Right lobe of liver (tissue), 6 donors: Measurements from ENCODE around the gene TNFAIP8L1. TPM values are rescaled to one million over a fixed set of nuclear protein-coding genes. Genes with fewer than 3 reads are reported as not detected.
A peak's percentile ranks its signal among the peaks of the same experiment; 100 is the strongest.

Experiments
- ATAC-seq, 4 donors: fragments of 200-7000 bp; cut with Tn5 transposase; one replicate each; pipeline ENCODE4 v1.9.1; 2020; ENCODE audit warnings: mild to moderate bottlenecking in 4 of 4, moderate library complexity in 4 of 4
- DNase-seq, 3 donors: peaks; one replicate each; pipeline ENCODE4 v3.0.0-alpha.2; 2020
- H3K27ac ChIP-seq, 3 donors: fragments of 200-600 bp; one replicate each; pipeline ENCODE4 v1.8.0; 2022
- H3K27me3 ChIP-seq, 2 donors: fragments of 200-600 bp; one replicate each; pipeline ENCODE4 v1.8.0; 2022
- H3K36me3 ChIP-seq, 4 donors: fragments of 200-600 bp; sonication (generic) in 1 of 4; one replicate each; pipeline versions ENCODE4 v1.5.1 to v1.8.0; 2017 to 2022; ENCODE audit warnings: control low read depth in 1 of 4
- H3K4me1 ChIP-seq, 4 donors: fragments of 200-600 bp; sonication (generic) in 1 of 4; one replicate each; pipeline versions ENCODE4 v1.5.1 to v1.8.0; 2017 to 2022; ENCODE audit warnings: control low read depth in 1 of 4
- H3K4me3 ChIP-seq, 3 donors: fragments of 200-600 bp; one replicate each; pipeline ENCODE4 v1.8.0; 2022
- H3K9me3 ChIP-seq, 4 donors: fragments of 200-600 bp; sonication (generic) in 1 of 4; one replicate each; pipeline versions ENCODE4 v1.5.1 to v1.8.0; 2017 to 2022; ENCODE audit warnings: control low read depth in 1 of 4
- POLR2A ChIP-seq: fragments of 450-650 bp; IDR thresholded peaks from one replicate; pipeline ENCODE4 v1.6.1; 2017; ENCODE audit warnings: antibody characterized with exemption, mild to moderate bottlenecking
- WGBS: methylation state at CpG from one replicate; pipeline ENCODE4 v1.1.6; 2018; ENCODE audit warnings: low coverage, low lambda C conversion rate; ENCODE audit not compliant: insufficient coverage; ENCODE audit errors: missing lambda C conversion rate; 5-methylcytosine and 5-hydroxymethylcytosine counted together
- intact Hi-C, 2 donors: fragments of 100-400 bp; cut with DNase I; formaldehyde crosslinking; loops; one replicate each; pipeline versions ENCODE4 v1.11.2 to v1.14.1; 2022
- total RNA-seq, 6 experiments: library from RNA; depleted of rRNA in 2 of 6; stranded (reverse); fragments of >200 nt in 2 of 6; fragmentation: NEBNext Ultra II Directional in 3 of 6; extraction: Animal tissue kit (Norgen Biotek cat#: 25700) in 3 of 6; gene quantifications; one replicate each; pipeline versions ENCODE4 v1.1.0 to v1.2.4, GENCODE V29; 2016 to 2023
- TF ChIP-seq, protein P1 (sequence below), 4 donors: fragments of 200-600 bp in 3 of 4; fragments of 450-650 bp in 1 of 4; IDR thresholded peaks; one replicate each; pipeline versions ENCODE4 v1.5.1 to v1.8.0; 2016 to 2022; ENCODE audit warnings: antibody characterized with exemption in 4 of 4, mild to moderate bottlenecking in 2 of 4
- donor health status: DM: no; HTN: yes; CAD: no.
- donor health status: DM: no; HTN: no; CAD: no.
- donor health status: DM: no; HTN: no; CAD: no.
- donor health status: DM: no; HTN: yes; CAD: no.
- donor health status: DM: no; HTN: yes; CAD: no.

Gene TNFAIP8L1
- total RNA-seq, 6 experiments from 2014 or later: 16.6 to 26.4 (median 22.8) TPM

DNA sequence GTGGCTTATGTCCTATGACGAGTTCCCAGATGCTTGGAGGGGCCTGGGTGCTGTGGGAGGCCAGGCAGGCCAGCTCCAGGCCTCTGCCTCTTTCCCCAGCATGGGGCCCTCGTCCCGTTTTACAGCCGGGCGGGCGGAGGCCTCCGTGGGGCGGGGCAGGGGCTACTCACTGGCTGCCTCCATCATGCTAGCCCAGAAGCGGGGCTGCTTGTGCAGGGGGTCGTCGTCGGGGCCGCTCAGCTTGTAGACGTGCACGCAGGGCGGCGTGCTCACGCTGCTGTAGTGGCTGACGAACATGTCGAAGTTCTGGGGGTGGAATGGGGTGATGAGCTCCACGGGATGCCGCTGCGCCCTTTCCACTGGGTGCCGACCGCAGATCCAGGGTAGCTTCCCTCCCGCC lies 49.3 kb downstream of the TNFAIP8L1 start:
- no peak overlapping the region for H3K27ac ChIP-seq
- H3K4me3 ChIP-seq: no peak overlapping the region
- H3K27me3 ChIP-seq: no peaks in the 10 kb centered on the region
- WGBS: 90% methylated on average over 7 of the region's 26 CpGs
- H3K36me3 ChIP-seq: peaks cover 0 to 93% (median 48%) of the 10 kb centered on the region in 4 donors
- intact Hi-C loops: no loop called here
- no peak for TF ChIP-seq POLR2A
- TF ChIP-seq, protein P1, sequence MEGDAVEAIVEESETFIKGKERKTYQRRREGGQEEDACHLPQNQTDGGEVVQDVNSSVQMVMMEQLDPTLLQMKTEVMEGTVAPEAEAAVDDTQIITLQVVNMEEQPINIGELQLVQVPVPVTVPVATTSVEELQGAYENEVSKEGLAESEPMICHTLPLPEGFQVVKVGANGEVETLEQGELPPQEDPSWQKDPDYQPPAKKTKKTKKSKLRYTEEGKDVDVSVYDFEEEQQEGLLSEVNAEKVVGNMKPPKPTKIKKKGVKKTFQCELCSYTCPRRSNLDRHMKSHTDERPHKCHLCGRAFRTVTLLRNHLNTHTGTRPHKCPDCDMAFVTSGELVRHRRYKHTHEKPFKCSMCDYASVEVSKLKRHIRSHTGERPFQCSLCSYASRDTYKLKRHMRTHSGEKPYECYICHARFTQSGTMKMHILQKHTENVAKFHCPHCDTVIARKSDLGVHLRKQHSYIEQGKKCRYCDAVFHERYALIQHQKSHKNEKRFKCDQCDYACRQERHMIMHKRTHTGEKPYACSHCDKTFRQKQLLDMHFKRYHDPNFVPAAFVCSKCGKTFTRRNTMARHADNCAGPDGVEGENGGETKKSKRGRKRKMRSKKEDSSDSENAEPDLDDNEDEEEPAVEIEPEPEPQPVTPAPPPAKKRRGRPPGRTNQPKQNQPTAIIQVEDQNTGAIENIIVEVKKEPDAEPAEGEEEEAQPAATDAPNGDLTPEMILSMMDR (IDR thresholded peaks at IDR 0.05): no peak
- ATAC-seq: no peak
- DNase-seq: no peak
- H3K4me1 ChIP-seq: peaks cover 0 to 18% (median 5%) of the 10 kb centered on the region in 4 donors
- H3K9me3 ChIP-seq: no peaks in the 10 kb centered on the region

DNA sequence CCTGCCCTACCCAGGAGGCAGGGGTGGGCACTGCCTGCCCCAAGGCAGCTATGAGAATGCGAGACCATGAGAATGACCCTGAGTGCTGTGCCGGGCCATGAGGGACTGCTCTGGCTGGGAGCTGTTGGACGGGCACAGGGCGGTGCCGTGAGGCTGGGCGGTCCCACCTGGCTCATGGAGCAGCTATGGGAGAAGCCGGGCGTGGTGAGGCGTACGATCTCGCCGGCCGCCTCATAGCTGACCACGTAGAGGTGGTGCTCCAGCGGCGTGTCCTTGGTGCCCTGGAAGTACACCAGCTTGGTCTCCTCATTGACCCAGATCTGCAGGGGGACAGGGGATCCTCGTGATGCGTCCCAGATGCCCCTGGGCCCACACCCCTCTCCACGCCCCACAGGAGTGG lies 50.1 kb downstream of the TNFAIP8L1 start:
- Histone ChIP-seq H3K27me3 (no peaks in the 10 kb centered on the region), H3K36me3 (peaks cover 0 to 92% (median 45%) of the 10 kb centered on the region in 4 donors), H3K4me3 (no peak overlapping the region), H3K27ac (no peak overlapping the region), H3K9me3 (no peaks in the 10 kb centered on the region), H3K4me1 (peaks cover 0 to 24% (median 9%) of the 10 kb centered on the region in 4 donors)
- DNase-seq (no peak), ATAC-seq (no peak)
- WGBS: 90% methylated on average over 2 of the region's 19 CpGs
- intact Hi-C loops: no loop called here
- TF ChIP-seq POLR2A: no peak
- TF ChIP-seq, protein P1 (IDR thresholded peaks at IDR 0.05): no peak

DNA sequence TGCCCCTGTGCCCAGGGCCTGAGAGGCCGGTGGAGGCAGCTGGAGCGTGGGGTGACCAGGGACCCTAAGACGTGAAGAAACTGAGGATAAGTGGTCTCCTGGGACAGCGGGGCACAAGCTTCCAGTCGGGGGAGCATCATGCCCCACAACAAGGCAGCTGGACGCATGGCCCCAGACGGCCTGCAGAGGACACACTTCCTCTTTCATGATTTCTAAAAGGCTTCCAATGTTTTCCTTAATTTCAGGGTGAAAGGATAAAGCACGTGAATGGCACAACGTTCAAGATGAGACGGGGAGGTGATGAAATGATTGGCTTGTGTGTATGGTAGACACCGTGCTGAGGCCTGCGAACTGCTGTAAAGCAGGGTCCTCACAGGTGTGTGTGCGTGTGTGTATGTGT lies 51.0 kb downstream of the TNFAIP8L1 start:
- Histone ChIP-seq H3K4me3 (no peak overlapping the region), H3K4me1 (peaks cover 0 to 32% (median 13%) of the 10 kb centered on the region in 4 donors), H3K36me3 (peaks cover 0 to 82% (median 40%) of the 10 kb centered on the region in 4 donors), H3K27me3 (no peaks in the 10 kb centered on the region), H3K27ac (peak overlapping the region in 1 of 3 donors; percentile 51), H3K9me3 (no peaks in the 10 kb centered on the region)
- no peak for DNase-seq
- ATAC-seq: no peak
- intact Hi-C loops: no loop called here
- WGBS: 52% methylated on average over 8 of the region's 13 CpGs
- TF ChIP-seq, protein P1 (IDR thresholded peaks at IDR 0.05): no peak
- no peak for TF ChIP-seq POLR2A

DNA sequence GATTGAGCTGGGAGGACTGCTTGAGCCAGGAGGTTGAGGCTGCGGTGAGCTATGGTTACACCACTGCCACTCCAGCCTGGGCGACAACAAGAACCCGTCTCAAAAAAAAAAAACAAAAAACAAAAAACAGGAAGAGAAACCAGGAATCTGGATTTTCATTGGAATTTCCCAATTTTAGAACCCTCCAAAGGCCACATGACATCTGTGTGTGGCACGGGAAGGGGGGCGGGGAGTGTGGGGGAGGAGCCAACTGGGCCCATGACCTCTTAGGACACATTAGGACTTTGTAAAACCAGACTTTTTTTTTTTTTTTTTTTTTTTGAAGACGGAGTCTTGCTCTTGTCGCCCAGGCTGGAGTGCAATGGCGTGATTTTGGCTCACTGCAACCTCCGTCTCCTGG lies 52.1 kb downstream of the TNFAIP8L1 start:
- WGBS: 39% methylated on average over 8 of the region's 9 CpGs
- peak in 1 of 3 donors; percentile 78 for DNase-seq
- peak in 1 of 4 donors; percentile 4 for ATAC-seq

More for the DNA sequence above, 52.1 kb downstream of the TNFAIP8L1 start:
- intact Hi-C loops: no loop called here
- Histone ChIP-seq H3K4me3 (no peak overlapping the region), H3K9me3 (no peaks in the 10 kb centered on the region), H3K4me1 (peaks cover 0 to 41% (median 18%) of the 10 kb centered on the region in 4 donors), H3K27ac (peak overlapping the region in 2 of 3 donors; percentile 28 to 51), H3K27me3 (no peaks in the 10 kb centered on the region), H3K36me3 (peaks cover 0 to 84% (median 38%) of the 10 kb centered on the region in 4 donors)
- TF ChIP-seq POLR2A: no peak
- TF ChIP-seq, protein P1 (IDR thresholded peaks at IDR 0.05): no peak
